ENCODE results near the gene COPE. TPM values are rescaled to one million over a fixed set of nuclear protein-coding genes. Genes with fewer than 3 reads are reported as not detected.

The COPE gene
- total RNA-seq, 1 donor from 2014 or later: 67.8 TPM

- peaks cover 0 to 4% (median 4%) of the 10 kb centered on the region in 3 donors for H3K27me3 ChIP-seq (ENCODE audit: control insufficient read depth in 3 of 3, insufficient read depth in 3 of 3, low read length in 3 of 3)
- no peak overlapping the region for H3K4me3 ChIP-seq (ENCODE audit: low read length in 3 of 3)
- no peaks in the 10 kb centered on the region for H3K9me3 ChIP-seq (ENCODE audit: control insufficient read depth in 3 of 3, low read length in 3 of 3)
- H3K9ac ChIP-seq (ENCODE audit: low read depth in 1 of 3, low read length in 3 of 3): peak overlapping the region in 1 of 3 donors; percentile 40
- H3K36me3 ChIP-seq (ENCODE audit: control insufficient read depth in 3 of 3, insufficient read depth in 3 of 3, low read length in 3 of 3): peaks cover 26 to 34% (median 27%) of the 10 kb centered on the region in 3 donors
- no peaks in the 10 kb centered on the region for H3K4me1 ChIP-seq (ENCODE audit: control insufficient read depth in 3 of 3, insufficient read depth in 3 of 3, low read length in 3 of 3)
- H3K27ac ChIP-seq (ENCODE audit: low read depth, low read length): no peak overlapping the region
Measured at GRCh38 chr19:18869023-18869618, 50.1 kb downstream of the COPE start.

GRCh38 chr19:18868380-18869022 is 50.7 kb downstream of the COPE start:
- H3K36me3 ChIP-seq (ENCODE audit: control insufficient read depth in 3 of 3, insufficient read depth in 3 of 3, low read length in 3 of 3): peaks cover 31 to 39% (median 32%) of the 10 kb centered on the region in 3 donors
- H3K4me1 ChIP-seq (ENCODE audit: control insufficient read depth in 3 of 3, insufficient read depth in 3 of 3, low read length in 3 of 3): no peaks in the 10 kb centered on the region
- peak overlapping the region in 1 of 3 donors; percentile 16 for H3K9ac ChIP-seq (ENCODE audit: low read depth in 1 of 3, low read length in 3 of 3)
- no peak overlapping the region for H3K27ac ChIP-seq (ENCODE audit: low read depth, low read length)
- peaks cover 0 to 4% (median 4%) of the 10 kb centered on the region in 3 donors for H3K27me3 ChIP-seq (ENCODE audit: control insufficient read depth in 3 of 3, insufficient read depth in 3 of 3, low read length in 3 of 3)
- H3K4me3 ChIP-seq (ENCODE audit: low read length in 3 of 3): no peak overlapping the region
- no peaks in the 10 kb centered on the region for H3K9me3 ChIP-seq (ENCODE audit: control insufficient read depth in 3 of 3, low read length in 3 of 3)

GRCh38 chr19:18867751-18868150 is 51.4 kb downstream of the COPE start:
- no peaks in the 10 kb centered on the region for H3K4me1 ChIP-seq (ENCODE audit: control insufficient read depth in 3 of 3, insufficient read depth in 3 of 3, low read length in 3 of 3)
- no peaks in the 10 kb centered on the region for H3K9me3 ChIP-seq (ENCODE audit: control insufficient read depth in 3 of 3, low read length in 3 of 3)
- peaks cover 0 to 4% (median 4%) of the 10 kb centered on the region in 3 donors for H3K27me3 ChIP-seq (ENCODE audit: control insufficient read depth in 3 of 3, insufficient read depth in 3 of 3, low read length in 3 of 3)
- no peak overlapping the region for H3K9ac ChIP-seq (ENCODE audit: low read depth in 1 of 3, low read length in 3 of 3)
- H3K27ac ChIP-seq (ENCODE audit: low read depth, low read length): no peak overlapping the region
- H3K4me3 ChIP-seq (ENCODE audit: low read length in 3 of 3): no peak overlapping the region
- peaks cover 39 to 45% (median 40%) of the 10 kb centered on the region in 3 donors for H3K36me3 ChIP-seq (ENCODE audit: control insufficient read depth in 3 of 3, insufficient read depth in 3 of 3, low read length in 3 of 3)

- Histone ChIP-seq H3K4me1 (ENCODE audit: control insufficient read depth in 3 of 3, insufficient read depth in 3 of 3, low read length in 3 of 3) (no peaks in the 10 kb centered on the region), H3K36me3 (ENCODE audit: control insufficient read depth in 3 of 3, insufficient read depth in 3 of 3, low read length in 3 of 3) (peaks cover 42 to 47% (median 45%) of the 10 kb centered on the region in 3 donors), H3K27me3 (ENCODE audit: control insufficient read depth in 3 of 3, insufficient read depth in 3 of 3, low read length in 3 of 3) (peaks cover 0 to 4% (median 4%) of the 10 kb centered on the region in 3 donors), H3K9ac (ENCODE audit: low read depth in 1 of 3, low read length in 3 of 3) (no peak overlapping the region), H3K4me3 (ENCODE audit: low read length in 3 of 3) (no peak overlapping the region), H3K27ac (ENCODE audit: low read depth, low read length) (no peak overlapping the region), H3K9me3 (ENCODE audit: control insufficient read depth in 3 of 3, low read length in 3 of 3) (no peaks in the 10 kb centered on the region)
Measured at GRCh38 chr19:18867199-18867598, 52.0 kb downstream of the COPE start.

GRCh38 chr19:18866800-18867123 is 52.4 kb downstream of the COPE start:
- Histone ChIP-seq H3K9me3 (ENCODE audit: control insufficient read depth in 3 of 3, low read length in 3 of 3) (no peaks in the 10 kb centered on the region), H3K4me3 (ENCODE audit: low read length in 3 of 3) (no peak overlapping the region), H3K4me1 (ENCODE audit: control insufficient read depth in 3 of 3, insufficient read depth in 3 of 3, low read length in 3 of 3) (no peaks in the 10 kb centered on the region), H3K36me3 (ENCODE audit: control insufficient read depth in 3 of 3, insufficient read depth in 3 of 3, low read length in 3 of 3) (peaks cover 47 to 51% (median 49%) of the 10 kb centered on the region in 3 donors), H3K27me3 (ENCODE audit: control insufficient read depth in 3 of 3, insufficient read depth in 3 of 3, low read length in 3 of 3) (peaks cover 0 to 4% (median 4%) of the 10 kb centered on the region in 3 donors), H3K9ac (ENCODE audit: low read depth in 1 of 3, low read length in 3 of 3) (no peak overlapping the region), H3K27ac (ENCODE audit: low read depth, low read length) (no peak overlapping the region)

- Histone ChIP-seq H3K27me3 (ENCODE audit: control insufficient read depth in 3 of 3, insufficient read depth in 3 of 3, low read length in 3 of 3) (peaks cover 0 to 4% (median 4%) of the 10 kb centered on the region in 3 donors), H3K36me3 (ENCODE audit: control insufficient read depth in 3 of 3, insufficient read depth in 3 of 3, low read length in 3 of 3) (peaks cover 53 to 57% (median 55%) of the 10 kb centered on the region in 3 donors), H3K9ac (ENCODE audit: low read depth in 1 of 3, low read length in 3 of 3) (no peak overlapping the region), H3K4me1 (ENCODE audit: control insufficient read depth in 3 of 3, insufficient read depth in 3 of 3, low read length in 3 of 3) (peaks cover 0 to under 1% (median 0%) of the 10 kb centered on the region in 3 donors), H3K4me3 (ENCODE audit: low read length in 3 of 3) (no peak overlapping the region), H3K9me3 (ENCODE audit: control insufficient read depth in 3 of 3, low read length in 3 of 3) (no peaks in the 10 kb centered on the region), H3K27ac (ENCODE audit: low read depth, low read length) (no peak overlapping the region)
Measured at GRCh38 chr19:18865973-18866799, 53.0 kb downstream of the COPE start.

- Histone ChIP-seq H3K27me3 (ENCODE audit: control insufficient read depth in 3 of 3, insufficient read depth in 3 of 3, low read length in 3 of 3) (no peaks in the 10 kb centered on the region), H3K27ac (ENCODE audit: low read depth, low read length) (no peak overlapping the region), H3K9ac (ENCODE audit: low read depth in 1 of 3, low read length in 3 of 3) (no peak overlapping the region), H3K4me1 (ENCODE audit: control insufficient read depth in 3 of 3, insufficient read depth in 3 of 3, low read length in 3 of 3) (peaks cover 0 to 4% (median under 1%) of the 10 kb centered on the region in 3 donors), H3K36me3 (ENCODE audit: control insufficient read depth in 3 of 3, insufficient read depth in 3 of 3, low read length in 3 of 3) (peaks cover 61 to 65% (median 64%) of the 10 kb centered on the region in 3 donors), H3K4me3 (ENCODE audit: low read length in 3 of 3) (no peak overlapping the region), H3K9me3 (ENCODE audit: control insufficient read depth in 3 of 3, low read length in 3 of 3) (no peaks in the 10 kb centered on the region)
Measured at GRCh38 chr19:18865106-18865972, 53.8 kb downstream of the COPE start.

- peaks cover 10 to 15% (median 10%) of the 10 kb centered on the region in 3 donors for H3K4me1 ChIP-seq (ENCODE audit: control insufficient read depth in 3 of 3, insufficient read depth in 3 of 3, low read length in 3 of 3)
- no peaks in the 10 kb centered on the region for H3K9me3 ChIP-seq (ENCODE audit: control insufficient read depth in 3 of 3, low read length in 3 of 3)
- H3K4me3 ChIP-seq (ENCODE audit: low read length in 3 of 3): no peak overlapping the region
- H3K9ac ChIP-seq (ENCODE audit: low read depth in 1 of 3, low read length in 3 of 3): no peak overlapping the region
- no peaks in the 10 kb centered on the region for H3K27me3 ChIP-seq (ENCODE audit: control insufficient read depth in 3 of 3, insufficient read depth in 3 of 3, low read length in 3 of 3)
- no peak overlapping the region for H3K27ac ChIP-seq (ENCODE audit: low read depth, low read length)
- H3K36me3 ChIP-seq (ENCODE audit: control insufficient read depth in 3 of 3, insufficient read depth in 3 of 3, low read length in 3 of 3): peaks cover 75 to 80% (median 78%) of the 10 kb centered on the region in 3 donors
Measured at GRCh38 chr19:18863843-18864362, 55.3 kb downstream of the COPE start.

Data from skeletal muscle tissue (tissue), 4 donors.